Measurements from ENCODE around the gene LEMD3.
"Not testable (repeated sequence)": the region's sequence is repeated elsewhere in the genome, so short reads cannot be mapped to it uniquely, and the experiment has no call there.

Gene LEMD3

DNA sequence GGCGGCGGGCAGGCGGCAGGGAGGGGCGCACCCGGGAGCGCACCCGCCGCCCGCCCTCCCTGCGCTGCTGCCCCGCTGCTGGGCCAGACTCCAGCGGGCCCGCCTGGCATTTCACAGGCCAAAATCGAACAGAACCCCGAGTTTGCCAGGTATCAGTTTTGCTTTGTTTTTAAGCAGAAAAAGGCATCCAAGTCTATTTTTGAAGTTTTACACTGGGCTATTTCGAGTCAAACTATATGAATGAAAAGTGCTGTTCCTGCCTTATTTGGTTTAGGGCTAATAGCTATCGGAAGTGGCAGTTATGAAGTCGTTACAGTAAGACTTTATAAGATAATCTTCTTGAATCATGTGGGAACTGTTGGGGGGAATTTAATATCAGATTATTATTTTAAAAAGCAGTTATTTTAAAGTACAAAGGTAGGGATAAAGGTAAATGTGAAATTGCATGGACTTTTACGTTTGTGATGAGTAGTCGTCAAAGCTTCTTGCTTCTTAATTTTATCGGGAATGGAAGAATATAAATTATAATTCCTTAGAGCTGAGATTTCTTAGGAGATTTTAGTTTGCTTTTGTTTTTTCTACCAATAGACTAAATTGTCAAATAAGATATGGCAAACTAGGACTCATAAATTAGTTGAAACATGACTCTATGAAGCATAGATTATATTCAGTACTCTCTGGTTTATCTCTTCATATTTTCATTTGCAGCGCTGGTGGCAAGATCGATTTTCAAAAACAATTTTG lies 110.2 kb downstream of the LEMD3 start:
- DNase-seq (ENCODE audit: low spot score), result peak; percentile 85

DNA sequence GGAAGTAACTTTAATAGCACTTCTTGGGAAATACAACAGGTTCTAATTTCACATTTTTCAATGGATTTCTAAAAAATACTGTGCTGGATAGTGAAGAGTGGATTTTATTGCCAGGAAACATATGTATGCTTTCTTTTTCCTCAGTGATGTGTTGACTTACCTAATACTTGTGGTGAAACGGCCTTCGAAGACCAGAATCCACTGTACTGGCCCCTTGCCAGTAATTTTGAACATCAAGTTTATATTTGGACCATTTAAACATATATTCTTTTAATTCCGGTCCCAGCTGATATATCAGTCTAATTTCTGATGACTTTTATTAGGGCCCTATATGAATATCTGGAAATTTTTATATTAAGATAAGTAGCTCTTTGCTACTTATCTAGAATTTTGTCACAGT lies 110.9 kb downstream of the LEMD3 start:
- no peak for DNase-seq (ENCODE audit: low spot score)

DNA sequence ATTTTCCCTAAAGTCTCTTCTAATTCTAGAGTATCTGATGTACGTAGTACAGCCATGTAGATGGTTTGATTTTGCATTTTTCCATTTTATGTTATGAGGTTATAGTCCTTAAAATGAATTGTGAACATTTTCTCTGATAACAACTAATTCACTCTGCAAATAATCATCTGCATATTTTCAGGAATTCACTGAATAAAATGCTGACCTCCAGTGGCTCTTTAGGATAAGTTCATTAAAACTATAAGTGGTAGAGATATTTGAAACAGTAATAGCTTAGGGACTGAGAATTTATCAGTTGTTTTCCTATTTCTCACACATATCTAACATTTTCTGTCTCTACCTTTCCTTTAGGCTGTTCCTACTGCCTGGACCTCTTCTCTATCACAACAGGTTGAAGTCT lies 113.5 kb downstream of the LEMD3 start:
- no peak for DNase-seq (ENCODE audit: low spot score)

DNA sequence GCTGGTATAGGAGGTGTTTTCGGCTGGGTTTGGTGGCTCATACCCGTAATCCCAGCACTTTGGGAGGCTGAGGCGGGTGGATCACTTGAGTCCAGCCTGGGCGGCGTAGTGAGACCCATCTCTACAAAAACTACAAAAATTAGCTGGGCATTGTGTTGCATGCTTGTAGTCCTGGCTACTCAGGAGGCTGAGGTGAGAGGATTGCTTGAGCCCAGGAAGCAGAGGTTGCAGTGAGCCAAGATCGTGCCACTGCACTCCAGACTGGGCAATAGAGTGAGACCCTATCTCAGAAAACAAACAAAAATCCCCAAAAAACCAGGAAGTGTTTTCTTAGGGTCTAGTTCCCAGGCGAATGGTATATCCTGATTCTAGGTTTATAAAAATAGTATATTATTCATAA lies 116.1 kb downstream of the LEMD3 start:
- not testable (repeated sequence) for DNase-seq (ENCODE audit: low spot score)

DNA sequence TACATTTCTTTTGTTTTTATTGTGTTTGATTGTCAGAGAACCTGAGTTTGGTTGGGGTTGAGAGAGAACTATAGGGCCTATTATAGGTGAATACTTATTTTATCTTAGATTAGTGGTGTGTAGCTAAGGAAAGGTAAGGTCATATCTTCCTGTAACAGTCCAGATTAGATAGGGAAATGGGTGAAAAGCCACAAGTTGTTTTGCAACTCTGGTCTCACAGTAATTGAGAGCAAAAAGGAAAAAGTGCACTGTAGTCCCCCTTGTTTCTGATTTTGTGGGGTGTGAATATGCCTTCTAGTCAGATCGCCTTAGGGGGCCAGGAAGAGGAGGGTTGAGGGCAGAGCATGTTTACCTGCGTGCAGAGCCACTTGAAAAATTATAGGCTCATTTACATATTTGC lies 118.0 kb downstream of the LEMD3 start:
- no peak for DNase-seq (ENCODE audit: low spot score)

DNA sequence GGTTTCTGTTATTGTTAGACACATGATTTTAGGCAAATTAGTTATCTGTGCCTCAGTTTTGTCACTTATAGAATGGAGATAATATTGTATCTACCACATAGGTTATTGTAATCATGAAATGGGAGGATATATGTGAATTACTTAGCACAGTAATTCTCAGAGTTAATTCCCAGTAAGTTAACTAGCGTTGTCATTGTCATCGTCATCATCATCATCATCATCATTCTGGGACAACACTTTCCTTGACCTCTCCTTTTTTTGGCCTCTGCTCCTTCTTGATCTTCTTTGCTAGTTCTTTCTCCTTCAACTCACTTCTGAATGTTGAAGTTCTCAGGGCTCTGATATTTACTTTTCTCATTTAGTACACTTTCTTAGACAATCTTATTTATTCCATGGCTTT lies 122.9 kb downstream of the LEMD3 start:
- no peak for DNase-seq (ENCODE audit: low spot score)

- DNase-seq (ENCODE audit: low spot score), result no peak
These were observed 124.4 kb downstream of the LEMD3 start for GRCh38 chr12:65293735-65294134.

DNA sequence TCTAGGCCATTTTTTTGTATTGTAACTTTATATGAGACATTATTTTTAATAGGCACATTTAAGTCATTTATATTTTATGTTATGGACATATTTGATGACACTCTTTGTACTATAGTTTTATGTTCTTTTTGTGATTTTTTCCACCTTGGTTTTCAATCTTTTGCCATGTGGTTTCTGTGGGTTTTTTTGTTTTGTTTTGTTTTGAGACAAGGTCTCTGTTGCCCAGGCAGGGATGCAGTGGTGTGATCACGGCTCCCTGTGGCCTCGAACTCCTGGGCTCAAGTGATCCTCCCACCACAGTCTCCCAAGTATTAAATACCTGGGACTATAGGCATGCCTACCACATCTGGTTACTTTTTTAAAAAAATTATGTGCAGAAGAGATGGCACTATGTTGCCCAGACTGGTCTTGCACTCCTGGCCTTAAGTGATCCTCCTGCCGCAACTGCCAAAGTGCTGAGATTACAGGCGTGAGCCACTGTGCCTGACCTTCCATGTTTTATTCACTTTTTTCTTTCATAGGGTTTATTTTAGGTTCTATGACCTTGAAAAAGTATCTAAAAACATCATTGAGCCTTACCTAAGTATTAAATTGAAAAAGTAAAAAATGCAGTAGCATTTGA lies 125.4 kb downstream of the LEMD3 start:
- no peak for DNase-seq (ENCODE audit: low spot score)

DNA sequence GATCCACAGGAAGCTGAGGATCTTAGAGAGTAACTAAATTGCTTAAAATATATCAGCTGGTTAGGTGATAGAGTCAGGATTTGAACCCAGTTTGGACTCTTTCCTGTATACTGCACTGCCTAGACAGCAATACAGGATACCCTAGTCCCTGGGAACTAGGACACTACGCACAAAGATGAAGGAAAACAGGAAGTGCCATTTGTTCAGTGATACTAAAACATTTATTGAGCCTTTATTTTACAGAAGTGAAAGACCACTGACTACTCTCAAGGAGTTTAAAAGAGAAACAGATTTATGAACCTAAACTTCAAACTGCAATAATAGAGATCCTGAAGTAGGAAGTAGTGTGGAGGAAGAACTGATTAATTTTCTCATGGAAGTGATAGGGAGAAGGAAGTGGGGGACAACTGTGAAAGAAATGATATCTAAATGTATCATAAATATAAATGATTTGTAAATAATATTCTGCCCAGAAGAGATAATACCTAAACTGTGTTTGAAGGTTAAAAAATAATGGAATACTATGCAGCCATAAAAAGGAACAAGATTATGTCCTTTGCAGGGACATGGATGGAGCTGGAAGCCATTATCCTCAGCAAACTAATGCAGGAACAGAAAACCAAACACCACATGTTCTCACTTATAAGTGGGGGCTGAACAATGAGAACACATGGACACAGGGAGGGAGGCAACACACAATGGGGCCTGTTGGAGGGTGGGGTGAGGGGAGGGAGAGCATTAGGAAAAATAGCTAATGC lies 127.3 kb downstream of the LEMD3 start:
- no peak for DNase-seq (ENCODE audit: low spot score)

Measured in iPS-NIHi11 (cell line).